ENCODE results near the gene SH3BP4. TPM values are rescaled to one million over a fixed set of nuclear protein-coding genes. Genes with fewer than 3 reads are reported as not detected.

The SH3BP4 gene
- total and polyA plus RNA-seq, 2 of the 13 experiments (the other 11 are each of a cell fraction or from before 2014, with no cell fraction given) = 34.6 to 99.1 TPM

DNA sequence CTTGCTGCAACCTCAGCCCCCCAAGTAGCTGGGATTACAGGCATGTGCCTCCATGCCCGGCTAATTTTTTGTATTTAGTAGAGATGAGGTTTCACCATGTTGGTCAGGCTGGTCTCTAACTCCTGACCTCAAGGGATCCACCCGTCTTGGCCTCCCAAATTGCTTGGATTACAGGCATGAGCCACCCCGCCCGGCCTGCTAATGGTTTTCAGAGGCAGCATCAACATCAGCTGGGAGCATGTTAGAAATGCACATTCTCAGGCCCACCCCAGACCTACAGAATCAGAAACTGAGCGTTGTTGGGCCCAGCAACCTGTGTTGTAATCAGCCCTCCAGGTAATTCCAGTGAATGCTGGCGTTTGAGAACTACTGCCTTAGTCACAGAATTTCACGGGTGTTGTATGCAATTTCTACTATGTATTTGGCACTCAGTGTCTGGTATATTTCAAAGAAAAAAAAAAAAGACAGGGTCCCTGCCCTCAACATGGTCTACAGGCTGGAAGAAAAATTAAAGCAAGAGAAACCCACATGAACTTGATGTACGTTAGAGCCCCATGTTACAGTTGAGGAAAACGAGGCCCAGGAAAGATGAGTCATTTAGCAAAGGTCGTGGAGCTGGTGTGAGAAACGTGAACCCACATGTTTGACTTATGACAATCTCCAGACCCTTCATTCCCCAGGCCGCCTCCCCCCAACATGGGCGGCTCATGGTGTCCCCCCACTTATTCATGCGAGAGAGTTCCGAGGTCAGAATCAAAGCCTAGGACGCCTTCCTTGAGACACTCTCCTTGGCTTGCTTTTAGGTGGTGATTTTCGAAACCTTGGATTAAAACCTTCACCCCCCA is 35.3 kb downstream of the SH3BP4 start:
- intact Hi-C loops (cut with micrococcal nuclease; ENCODE audit: unreplicated experiment) = loop anchor here (10.0 kb wide), 1 partner anchor 432 kb away; no protein-coding TSS in a partner anchor

GRCh38 chr2:234987754-234988153 is 35.9 kb downstream of the SH3BP4 start:
- Histone ChIP-seq H3K36me3 (replicated peaks in 1 of 2; ENCODE audit: control insufficient read depth in 1 of 2, insufficient read depth in 2 of 2, low read length in 2 of 2) (peaks cover 20 to 69% of the 10 kb centered on the region in 2 experiments), H3K4me3 (replicated peaks in 1 of 3; ENCODE audit: insufficient read depth in 1 of 3, low read depth in 2 of 3, low read length in 3 of 3) (no peak overlapping the region), H3K4me2 (ENCODE audit: low read depth, low read length) (no peak overlapping the region), H2AFZ (ENCODE audit: low read length) (no peak overlapping the region), H3K79me2 (ENCODE audit: insufficient read depth, low read length) (peaks cover 100% of the 10 kb centered on the region), H3K27me3 (ENCODE audit: control insufficient read depth in 1 of 2, insufficient read depth in 2 of 2, low read length in 2 of 2) (no peaks in the 10 kb centered on the region), H3K27ac (ENCODE audit: extremely low read length, insufficient read depth, low read length) (no peak overlapping the region), H3K4me1 (ENCODE audit: insufficient read depth, low read length) (peaks cover 97% of the 10 kb centered on the region), H3K9ac (ENCODE audit: insufficient read depth, low read depth, low read length) (no peak overlapping the region), H4K20me1 (ENCODE audit: insufficient read depth, low read length) (peaks cover 96% of the 10 kb centered on the region), H3K9me3 (ENCODE audit: low read length) (no peaks in the 10 kb centered on the region)
- FAIRE-seq (no peak), DNase-seq (ENCODE audit: low spot score) (no peak), ATAC-seq (no peak)
- intact Hi-C loops (cut with micrococcal nuclease; ENCODE audit: unreplicated experiment) (loop anchor here (10.0 kb wide), 1 partner anchor 433 kb away; no protein-coding TSS in a partner anchor), in situ Hi-C loops (cut with HindIII; ENCODE audit: extremely low pct_ligation_motif_present, low pct_unique_long_range_greater_than_20kb) (no loop called here)
- BruUV-seq (replicated peaks) = no TSS peak
- 100% methylated on average over 7 of the region's 7 CpGs for WGBS (ENCODE audit: low lambda C conversion rate)
- CTCF ChIA-PET (ENCODE audit: low intra/inter-chr PET ratio, low total read pairs) = no interaction called here
- POLR2A ChIA-PET = no interaction called here
- TF ChIP-seq NFAT5 (CRISPR knock-in tag; IDR thresholded peaks at IDR 0.05) (no peak), ZFP82 (CRISPR knock-in tag; IDR thresholded peaks at IDR 0.05; ENCODE audit: borderline replicate concordance) (0 out of 2 replicates have a peak, but pooled peaks have one; percentile 32), EHMT2 (IDR thresholded peaks at IDR 0.05; ENCODE audit: borderline replicate concordance, low read depth, low read length) (0 out of 2 replicates have a peak, but pooled peaks have one; percentile 34)
- TF ChIP-seq, protein P1, sequence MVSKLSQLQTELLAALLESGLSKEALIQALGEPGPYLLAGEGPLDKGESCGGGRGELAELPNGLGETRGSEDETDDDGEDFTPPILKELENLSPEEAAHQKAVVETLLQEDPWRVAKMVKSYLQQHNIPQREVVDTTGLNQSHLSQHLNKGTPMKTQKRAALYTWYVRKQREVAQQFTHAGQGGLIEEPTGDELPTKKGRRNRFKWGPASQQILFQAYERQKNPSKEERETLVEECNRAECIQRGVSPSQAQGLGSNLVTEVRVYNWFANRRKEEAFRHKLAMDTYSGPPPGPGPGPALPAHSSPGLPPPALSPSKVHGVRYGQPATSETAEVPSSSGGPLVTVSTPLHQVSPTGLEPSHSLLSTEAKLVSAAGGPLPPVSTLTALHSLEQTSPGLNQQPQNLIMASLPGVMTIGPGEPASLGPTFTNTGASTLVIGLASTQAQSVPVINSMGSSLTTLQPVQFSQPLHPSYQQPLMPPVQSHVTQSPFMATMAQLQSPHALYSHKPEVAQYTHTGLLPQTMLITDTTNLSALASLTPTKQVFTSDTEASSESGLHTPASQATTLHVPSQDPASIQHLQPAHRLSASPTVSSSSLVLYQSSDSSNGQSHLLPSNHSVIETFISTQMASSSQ (IDR thresholded peaks at IDR 0.05; ENCODE audit: low read depth) = no peak
- TF ChIP-seq, protein P1 (CRISPR knock-in tag; IDR thresholded peaks at IDR 0.05; ENCODE audit: borderline replicate concordance) = no peak

More for the DNA sequence above, 35.3 kb downstream of the SH3BP4 start:
- H3K27me3 ChIP-seq (ENCODE audit: control insufficient read depth in 1 of 2, insufficient read depth in 2 of 2, low read length in 2 of 2) = no peaks in the 10 kb centered on the region
- H3K9me3 ChIP-seq (ENCODE audit: low read length) = no peaks in the 10 kb centered on the region
- DNase-seq (ENCODE audit: low spot score) (no peak), ATAC-seq (no peak), FAIRE-seq (no peak)
- no peak for TF ChIP-seq ZFX (CRISPR knock-in tag; IDR thresholded peaks at IDR 0.05; ENCODE audit: low read depth)
- 0 out of 2 replicates have a peak, but pooled peaks have one; percentile 15 for TF ChIP-seq FOSL2 (CRISPR knock-in tag; IDR thresholded peaks at IDR 0.05)
- H3K9ac ChIP-seq (ENCODE audit: insufficient read depth, low read depth, low read length) = no peak overlapping the region
- POLR2A ChIA-PET = no interaction called here
- in situ Hi-C loops (cut with HindIII; ENCODE audit: extremely low pct_ligation_motif_present, low pct_unique_long_range_greater_than_20kb) = no loop called here
- H3K79me2 ChIP-seq (ENCODE audit: insufficient read depth, low read length) = peaks cover 100% of the 10 kb centered on the region
- no TSS peak for BruUV-seq (replicated peaks)
- no peak overlapping the region for H3K4me3 ChIP-seq (replicated peaks in 1 of 3; ENCODE audit: insufficient read depth in 1 of 3, low read depth in 2 of 3, low read length in 3 of 3)
- H2AFZ ChIP-seq (ENCODE audit: low read length) = no peak overlapping the region
- no peak overlapping the region for H3K4me2 ChIP-seq (ENCODE audit: low read depth, low read length)
- H3K36me3 ChIP-seq (replicated peaks in 1 of 2; ENCODE audit: control insufficient read depth in 1 of 2, insufficient read depth in 2 of 2, low read length in 2 of 2) = peaks cover 18 to 62% of the 10 kb centered on the region in 2 experiments
- 95% methylated on average over 17 of the region's 17 CpGs for WGBS (ENCODE audit: low lambda C conversion rate)
- CTCF ChIA-PET (ENCODE audit: low intra/inter-chr PET ratio, low total read pairs) = no interaction called here
- no peak overlapping the region for H3K27ac ChIP-seq (ENCODE audit: extremely low read length, insufficient read depth, low read length)
- peaks cover 96% of the 10 kb centered on the region for H4K20me1 ChIP-seq (ENCODE audit: insufficient read depth, low read length)
- peaks cover 97% of the 10 kb centered on the region for H3K4me1 ChIP-seq (ENCODE audit: insufficient read depth, low read length)

Data from HepG2 (cell line).